CD14-positive monocyte (primary cell): ENCODE results near the gene FNDC1. TPM values are rescaled to one million over a fixed set of nuclear protein-coding genes. Genes with fewer than 3 reads are reported as not detected.

Experiments
- DNase-seq, 3 donors: peaks; one replicate each; pipeline ENCODE4 v3.0.0-alpha.2; 2011 to 2022
- H2AFZ ChIP-seq: 2 replicates; pipeline ENCODE4 v1.6.0; 2012; ENCODE audit warnings: mild to moderate bottlenecking, low read depth, low read length, inconsistent platforms; ENCODE audit not compliant: insufficient read depth, poor library complexity, severe bottlenecking
- H3K27ac ChIP-seq, 2 donors: 1 replicate in 1 of 2; 2 replicates in 1 of 2; pipeline ENCODE4 v1.5.1; 2012 to 2013; ENCODE audit warnings: low read length in 2 of 2, control low read depth in 1 of 2, inconsistent platforms in 1 of 2, low read depth in 1 of 2, mild to moderate bottlenecking in 1 of 2
- H3K27me3 ChIP-seq, 2 donors: one replicate each; pipeline versions ENCODE4 v1.6.0 to v1.6.1; 2011 to 2013; ENCODE audit warnings: low read length in 2 of 2; ENCODE audit not compliant: control insufficient read depth in 2 of 2, insufficient read depth in 2 of 2
- H3K36me3 ChIP-seq, 2 donors: replicated peaks in 1 of 2; 1 replicate in 1 of 2; 2 replicates in 1 of 2; pipeline versions ENCODE4 v1.5.1 to v1.6.1; 2012 to 2013; ENCODE audit warnings: low read length in 2 of 2, control low read depth in 1 of 2, inconsistent platforms in 1 of 2, mild to moderate bottlenecking in 1 of 2; ENCODE audit not compliant: insufficient read depth in 2 of 2, control insufficient read depth in 1 of 2
- H3K4me1 ChIP-seq, 2 donors: 1 replicate in 1 of 2; 2 replicates in 1 of 2; pipeline versions ENCODE4 v1.5.1 to v1.6.1; 2012 to 2013; ENCODE audit warnings: low read length in 2 of 2, control low read depth in 1 of 2, inconsistent platforms in 1 of 2, mild to moderate bottlenecking in 1 of 2, moderate library complexity in 1 of 2; ENCODE audit not compliant: insufficient read depth in 2 of 2, control insufficient read depth in 1 of 2
- H3K4me2 ChIP-seq: replicated peaks from 2 replicates; pipeline ENCODE3; 2012; ENCODE audit warnings: low read length, moderate library complexity, mild to moderate bottlenecking; ENCODE audit not compliant: poor library complexity, severe bottlenecking; ENCODE audit errors: extremely low read depth
- H3K4me3 ChIP-seq, 3 experiments: fragments of 200-600 bp in 1 of 3; sonication (generic) in 1 of 3; replicated peaks in 1 of 3; 1 replicate in 2 of 3; 2 replicates in 1 of 3; pipeline ENCODE4 v1.5.1; 2011 to 2013; ENCODE audit warnings: low read length in 3 of 3, mild to moderate bottlenecking in 3 of 3, control low read depth in 2 of 3, low read depth in 2 of 3, inconsistent platforms in 1 of 3, moderate library complexity in 1 of 3
- H3K79me2 ChIP-seq: 2 replicates; pipeline ENCODE4 v1.6.0; 2012; ENCODE audit warnings: mild to moderate bottlenecking, control low read depth, inconsistent platforms, low read length, moderate library complexity; ENCODE audit not compliant: insufficient read depth
- H3K9ac ChIP-seq: 2 replicates; pipeline ENCODE4 v1.6.0; 2017; ENCODE audit warnings: low read length, mild to moderate bottlenecking; ENCODE audit not compliant: insufficient read depth, poor library complexity, severe bottlenecking
- H3K9me3 ChIP-seq, 2 donors: replicated peaks in 1 of 2; 1 replicate in 1 of 2; 2 replicates in 1 of 2; pipeline versions ENCODE4 v1.5.1 to v1.6.1; 2012 to 2013; ENCODE audit warnings: low read length in 2 of 2, control low read depth in 1 of 2; ENCODE audit not compliant: control insufficient read depth in 1 of 2, insufficient read depth in 1 of 2
- H4K20me1 ChIP-seq: 2 replicates; pipeline ENCODE4 v1.6.0; 2012; ENCODE audit warnings: mild to moderate bottlenecking, low read length, control low read depth, moderate library complexity; ENCODE audit not compliant: insufficient read depth
- H3K27ac Mint-ChIP-seq, 7 donors: one replicate each; pipeline ENCODE4 v1.8.0; 2020; ENCODE audit warnings: mild to moderate bottlenecking in 7 of 7, mixed read lengths in 7 of 7, moderate library complexity in 6 of 7, inconsistent platforms in 2 of 7
- H3K27me3 Mint-ChIP-seq, 3 donors: one replicate each; pipeline ENCODE4 v1.8.0; 2021 to 2022; ENCODE audit warnings: low read depth in 3 of 3, mild to moderate bottlenecking in 3 of 3, mixed read lengths in 3 of 3, moderate library complexity in 3 of 3, inconsistent platforms in 1 of 3
- H3K36me3 Mint-ChIP-seq, 2 donors: one replicate each; pipeline ENCODE4 v1.8.0; 2020; ENCODE audit warnings: mixed read lengths in 2 of 2, inconsistent platforms in 1 of 2, mild to moderate bottlenecking in 1 of 2
- H3K4me1 Mint-ChIP-seq: one replicate; pipeline ENCODE4 v1.8.0; 2020; ENCODE audit warnings: mild to moderate bottlenecking, mixed read lengths
- H3K4me3 Mint-ChIP-seq, 2 donors: one replicate each; pipeline ENCODE4 v1.8.0; 2020; ENCODE audit warnings: mild to moderate bottlenecking in 2 of 2, mixed read lengths in 2 of 2, moderate library complexity in 1 of 2
- H3K9me3 Mint-ChIP-seq, 7 donors: one replicate each; pipeline ENCODE4 v1.8.0; 2020 to 2022; ENCODE audit warnings: mixed read lengths in 7 of 7, mild to moderate bottlenecking in 6 of 7, moderate library complexity in 6 of 7, inconsistent platforms in 2 of 7
- CTCF ChIP-seq: fragments of 200-600 bp; IDR thresholded peaks from one replicate; pipeline ENCODE4 v1.8.0; 2022; ENCODE audit warnings: antibody characterized with exemption, mild to moderate bottlenecking
- WGBS: methylation state at CpG from one replicate; pipeline ENCODE4 v1.1.5; 2013; ENCODE audit warnings: missing lambda C conversion rate; ENCODE audit not compliant: insufficient coverage; 5-methylcytosine and 5-hydroxymethylcytosine counted together
- intact Hi-C, 2 donors: fragments of 100-400 bp; cut with micrococcal nuclease; formaldehyde crosslinking; loops; one replicate each; pipeline versions ENCODE4 v1.15.0 to v1.15.1; 2023
- polyA plus RNA-seq, 3 donors: library from polyadenylated mRNA; depleted of rRNA in 1 of 3; unstranded in 2 of 3; stranded (reverse) in 1 of 3; fragments of 300-500 nt in 2 of 3; fragments of >200 nt in 1 of 3; fragmentation: Illumina TruSeq in 2 of 3; gene quantifications; 1 replicate in 2 of 3; 2 replicates in 1 of 3; pipeline ENCODE4 v1.2.3, GENCODE V29; 2012 to 2021

The FNDC1 gene
- polyA plus RNA-seq, 3 donors = not detected

- H3K4me3 ChIP-seq = no peak overlapping the region
- no peaks in the 10 kb centered on the region for H3K4me1 Mint-ChIP-seq
- WGBS = 74% methylated on average over 8 of the region's 10 CpGs
- no peak overlapping the region for H3K27ac ChIP-seq
- H3K79me2 ChIP-seq = no peaks in the 10 kb centered on the region
- no peak overlapping the region for H3K4me2 ChIP-seq
- H3K9me3 ChIP-seq = no peaks in the 10 kb centered on the region
- no peak for DNase-seq
- no peaks in the 10 kb centered on the region for H3K36me3 Mint-ChIP-seq
- intact Hi-C loops = no loop called here
- peaks cover 0 to 7% (median 3%) of the 10 kb centered on the region in 3 donors for H3K27me3 Mint-ChIP-seq
- H3K27ac Mint-ChIP-seq = no peak overlapping the region
- no peaks in the 10 kb centered on the region for H3K36me3 ChIP-seq
- H2AFZ ChIP-seq = no peak overlapping the region
- H3K4me3 Mint-ChIP-seq = no peak overlapping the region
- H4K20me1 ChIP-seq = no peaks in the 10 kb centered on the region
- H3K9ac ChIP-seq = no peak overlapping the region
- no peaks in the 10 kb centered on the region for H3K27me3 ChIP-seq
- H3K9me3 Mint-ChIP-seq = peaks cover 0 to 2% (median 0%) of the 10 kb centered on the region in 7 donors
- no peaks in the 10 kb centered on the region for H3K4me1 ChIP-seq
- TF ChIP-seq CTCF = no peak
Observed at GRCh38 chr6:159271257-159271656, 102.1 kb downstream of the FNDC1 start.

- Histone ChIP-seq H3K4me3 (no peak overlapping the region), H3K27ac (no peak overlapping the region), H3K27me3 (no peaks in the 10 kb centered on the region), H2AFZ (no peak overlapping the region), H3K79me2 (no peaks in the 10 kb centered on the region), H3K4me1 (no peaks in the 10 kb centered on the region), H4K20me1 (no peaks in the 10 kb centered on the region), H3K9me3 (no peaks in the 10 kb centered on the region), H3K36me3 (no peaks in the 10 kb centered on the region), H3K4me2 (no peak overlapping the region), H3K9ac (no peak overlapping the region)
- H3K4me1 Mint-ChIP-seq = no peaks in the 10 kb centered on the region
- DNase-seq = no peak
- H3K27me3 Mint-ChIP-seq = peaks cover 3 to 9% (median 8%) of the 10 kb centered on the region in 3 donors
- H3K27ac Mint-ChIP-seq = no peak overlapping the region
- no peak for TF ChIP-seq CTCF
- no peak overlapping the region for H3K4me3 Mint-ChIP-seq
- peaks cover 0 to 2% (median 0%) of the 10 kb centered on the region in 7 donors for H3K9me3 Mint-ChIP-seq
- H3K36me3 Mint-ChIP-seq = no peaks in the 10 kb centered on the region
- intact Hi-C loops = no loop called here
Observed at GRCh38 chr6:159278626-159279025, 109.4 kb downstream of the FNDC1 start.
